ENCODE data around the gene MED31. TPM values are rescaled to one million over a fixed set of nuclear protein-coding genes. Genes with fewer than 3 reads are reported as not detected.

MED31 gene
- total RNA-seq, 1 experiment from 2014 or later, result 18.8 TPM

DNA sequence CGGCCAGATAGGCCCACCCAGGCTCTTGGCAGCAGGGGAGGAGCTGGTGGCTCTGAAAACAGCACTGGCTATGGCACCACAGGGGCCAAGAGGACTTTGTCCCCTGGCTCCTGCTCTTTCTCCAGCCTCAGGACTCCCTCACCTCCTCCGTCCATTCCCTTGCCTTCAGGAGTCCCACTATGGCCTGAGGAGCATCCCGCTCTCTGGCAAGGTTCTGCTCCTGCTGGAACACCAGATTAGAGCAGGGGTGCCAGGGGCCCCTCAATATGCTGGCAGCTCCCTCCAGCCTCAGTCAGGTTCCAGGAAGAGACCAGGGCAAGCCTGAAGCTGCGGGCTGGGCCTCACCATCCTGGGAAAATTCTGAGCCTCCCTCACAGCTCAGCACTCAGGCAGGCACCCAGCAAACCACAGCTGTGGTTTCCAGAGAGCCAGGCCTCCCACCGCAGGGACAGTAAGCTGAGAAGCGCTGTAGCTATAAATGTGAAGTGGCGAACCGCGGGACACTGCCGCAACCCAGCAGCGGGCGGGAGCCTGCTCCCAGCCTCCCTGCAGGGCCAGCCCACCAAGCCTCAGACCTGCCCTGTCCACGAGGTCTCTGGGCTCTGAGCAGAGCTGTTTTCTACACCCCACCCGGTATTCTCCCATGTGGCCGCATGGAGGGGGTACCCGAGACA, 25.9 kb upstream of the MED31 start:
- ATAC-seq, result no peak
- Histone ChIP-seq H3K79me2 (ENCODE audit: low read length) (no peaks in the 10 kb centered on the region), H4K20me1 (ENCODE audit: low read length) (no peaks in the 10 kb centered on the region), H3K4me1 (ENCODE audit: insufficient read depth, low read length) (peaks cover 19% of the 10 kb centered on the region), H3K4me3 (ENCODE audit: low read length) (no peak overlapping the region), H3K27me3 (ENCODE audit: low read length) (no peaks in the 10 kb centered on the region), H3K27ac (ENCODE audit: low read length) (no peak overlapping the region), H2AFZ (ENCODE audit: low read length) (no peak overlapping the region), H3K9me3 (ENCODE audit: low read length) (no peaks in the 10 kb centered on the region), H3F3A (ENCODE audit: low read length, unreplicated experiment) (no peaks in the 10 kb centered on the region), H3K9me2 (replicated peaks; ENCODE audit: low read length) (no peaks in the 10 kb centered on the region), H3K36me3 (ENCODE audit: low read depth, low read length) (no peaks in the 10 kb centered on the region), H3K4me2 (ENCODE audit: low read length) (no peak overlapping the region), H3K9ac (ENCODE audit: low read length) (no peak overlapping the region)
- DNase-seq, result no peak
- POLR2A ChIA-PET (ENCODE audit: unreplicated experiment), result no interaction called here
- intact Hi-C loops (cut with micrococcal nuclease), result no loop called here
- CTCF ChIA-PET, result interaction anchor here (0.6 kb wide), 1 partner anchor 119 kb away, joined by 3 read pairs; no protein-coding TSS in a partner anchor
- BruUV-seq (replicated peaks), result no TSS peak
- TF ChIP-seq, protein P1, sequence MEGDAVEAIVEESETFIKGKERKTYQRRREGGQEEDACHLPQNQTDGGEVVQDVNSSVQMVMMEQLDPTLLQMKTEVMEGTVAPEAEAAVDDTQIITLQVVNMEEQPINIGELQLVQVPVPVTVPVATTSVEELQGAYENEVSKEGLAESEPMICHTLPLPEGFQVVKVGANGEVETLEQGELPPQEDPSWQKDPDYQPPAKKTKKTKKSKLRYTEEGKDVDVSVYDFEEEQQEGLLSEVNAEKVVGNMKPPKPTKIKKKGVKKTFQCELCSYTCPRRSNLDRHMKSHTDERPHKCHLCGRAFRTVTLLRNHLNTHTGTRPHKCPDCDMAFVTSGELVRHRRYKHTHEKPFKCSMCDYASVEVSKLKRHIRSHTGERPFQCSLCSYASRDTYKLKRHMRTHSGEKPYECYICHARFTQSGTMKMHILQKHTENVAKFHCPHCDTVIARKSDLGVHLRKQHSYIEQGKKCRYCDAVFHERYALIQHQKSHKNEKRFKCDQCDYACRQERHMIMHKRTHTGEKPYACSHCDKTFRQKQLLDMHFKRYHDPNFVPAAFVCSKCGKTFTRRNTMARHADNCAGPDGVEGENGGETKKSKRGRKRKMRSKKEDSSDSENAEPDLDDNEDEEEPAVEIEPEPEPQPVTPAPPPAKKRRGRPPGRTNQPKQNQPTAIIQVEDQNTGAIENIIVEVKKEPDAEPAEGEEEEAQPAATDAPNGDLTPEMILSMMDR (conservative IDR thresholded peaks at IDR 0.05; ENCODE audit: low read depth, low read length), result no peak
- TF ChIP-seq EZH2 (IDR thresholded peaks at IDR 0.05; ENCODE audit: low read length, unreplicated experiment) (no peak), EZH2phosphoT487 (IDR thresholded peaks at IDR 0.05; ENCODE audit: borderline replicate concordance, low read length) (no peak)

DNA sequence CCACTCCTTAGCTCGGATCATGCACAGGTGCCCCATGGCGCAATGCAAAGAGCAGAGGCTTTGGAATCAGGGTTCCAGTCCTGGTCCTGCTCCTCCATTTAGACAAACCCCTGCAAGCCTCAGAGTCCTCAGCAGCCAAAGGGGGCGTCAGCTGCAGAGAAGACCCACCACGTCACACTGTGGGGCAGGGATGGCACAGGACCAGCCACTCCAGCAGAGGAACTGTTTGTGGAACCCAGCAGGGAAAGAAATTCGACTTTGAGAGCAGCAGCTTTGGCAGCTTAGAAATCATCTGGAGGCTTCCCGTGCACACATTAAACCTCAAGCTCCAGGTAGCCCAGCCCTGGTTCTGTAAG, 25.4 kb upstream of the MED31 start:
- H3K27me3 ChIP-seq (ENCODE audit: low read length), result no peaks in the 10 kb centered on the region
- BruUV-seq (replicated peaks), result no TSS peak
- H3K9ac ChIP-seq (ENCODE audit: low read length), result no peak overlapping the region
- no peaks in the 10 kb centered on the region for H4K20me1 ChIP-seq (ENCODE audit: low read length)
- POLR2A ChIA-PET (ENCODE audit: unreplicated experiment), result no interaction called here
- CTCF ChIA-PET, result no interaction called here
- no peaks in the 10 kb centered on the region for H3F3A ChIP-seq (ENCODE audit: low read length, unreplicated experiment)
- no peaks in the 10 kb centered on the region for H3K9me3 ChIP-seq (ENCODE audit: low read length)
- no peak for ATAC-seq
- H3K27ac ChIP-seq (ENCODE audit: low read length), result no peak overlapping the region
- intact Hi-C loops (cut with micrococcal nuclease), result no loop called here
- DNase-seq, result no peak
- H3K79me2 ChIP-seq (ENCODE audit: low read length), result no peaks in the 10 kb centered on the region
- peaks cover 19% of the 10 kb centered on the region for H3K4me1 ChIP-seq (ENCODE audit: insufficient read depth, low read length)
- no peak overlapping the region for H3K4me3 ChIP-seq (ENCODE audit: low read length)
- no peaks in the 10 kb centered on the region for H3K36me3 ChIP-seq (ENCODE audit: low read depth, low read length)
- H2AFZ ChIP-seq (ENCODE audit: low read length), result no peak overlapping the region
- TF ChIP-seq EZH2phosphoT487 (IDR thresholded peaks at IDR 0.05; ENCODE audit: borderline replicate concordance, low read length), result no peak
- TF ChIP-seq EZH2 (IDR thresholded peaks at IDR 0.05; ENCODE audit: low read length, unreplicated experiment), result no peak
- TF ChIP-seq, protein P1 (conservative IDR thresholded peaks at IDR 0.05; ENCODE audit: low read depth, low read length), result no peak
- H3K4me2 ChIP-seq (ENCODE audit: low read length), result no peak overlapping the region
- H3K9me2 ChIP-seq (replicated peaks; ENCODE audit: low read length), result no peaks in the 10 kb centered on the region

DNA sequence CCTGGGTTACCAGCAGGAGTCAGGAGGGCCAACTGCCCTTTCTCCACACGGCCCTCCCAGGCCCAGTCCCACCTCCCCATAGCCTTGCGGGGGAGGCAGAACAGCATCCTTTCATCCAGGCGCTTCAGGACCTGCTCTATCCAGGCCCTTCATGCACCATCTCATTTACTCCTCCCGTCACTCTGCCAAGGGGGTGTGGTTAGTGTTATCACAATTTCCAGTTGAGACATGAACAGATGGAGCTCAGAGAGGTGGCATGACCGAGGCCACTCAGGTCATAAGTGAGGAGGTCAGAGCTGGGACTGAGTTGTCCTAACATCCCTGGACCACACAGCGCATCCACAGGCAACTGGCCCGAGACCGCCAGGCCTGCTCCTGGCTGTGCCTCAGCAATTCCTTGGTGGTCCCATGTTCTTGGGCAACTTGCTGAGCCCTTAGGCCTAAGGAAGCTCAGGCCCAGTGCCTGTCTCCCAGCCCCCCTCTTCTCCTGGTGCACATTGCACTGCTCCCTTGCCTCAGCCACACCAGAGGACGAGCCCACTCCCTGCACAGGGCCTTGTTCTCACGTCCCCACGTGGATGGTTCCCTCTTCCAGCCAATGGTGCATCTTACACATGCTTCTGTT, 23.9 kb upstream of the MED31 start:
- Histone ChIP-seq H3K79me2 (ENCODE audit: low read length) (no peaks in the 10 kb centered on the region), H3K9me3 (ENCODE audit: low read length) (no peaks in the 10 kb centered on the region), H3K36me3 (ENCODE audit: low read depth, low read length) (no peaks in the 10 kb centered on the region), H3K9me2 (replicated peaks; ENCODE audit: low read length) (no peaks in the 10 kb centered on the region), H3K4me1 (ENCODE audit: insufficient read depth, low read length) (peaks cover 33% of the 10 kb centered on the region), H3K27me3 (ENCODE audit: low read length) (no peaks in the 10 kb centered on the region), H3K4me2 (ENCODE audit: low read length) (no peak overlapping the region), H3K9ac (ENCODE audit: low read length) (no peak overlapping the region), H3K4me3 (ENCODE audit: low read length) (no peak overlapping the region), H4K20me1 (ENCODE audit: low read length) (no peaks in the 10 kb centered on the region), H3F3A (ENCODE audit: low read length, unreplicated experiment) (no peaks in the 10 kb centered on the region), H3K27ac (ENCODE audit: low read length) (no peak overlapping the region), H2AFZ (ENCODE audit: low read length) (no peak overlapping the region)
- POLR2A ChIA-PET (ENCODE audit: unreplicated experiment), result no interaction called here
- DNase-seq (no peak), ATAC-seq (no peak)
- intact Hi-C loops (cut with micrococcal nuclease), result no loop called here
- BruUV-seq (replicated peaks), result no TSS peak
- TF ChIP-seq, protein P1 (conservative IDR thresholded peaks at IDR 0.05; ENCODE audit: low read depth, low read length), result no peak
- TF ChIP-seq EZH2 (IDR thresholded peaks at IDR 0.05; ENCODE audit: low read length, unreplicated experiment), result no peak
- TF ChIP-seq EZH2phosphoT487 (IDR thresholded peaks at IDR 0.05; ENCODE audit: borderline replicate concordance, low read length), result no peak
- CTCF ChIA-PET, result no interaction called here

All from PC-3 (cell line).